GM19023 (cell line): ENCODE measurements around the gene GAREM1.
"Not testable (repeated sequence)": the region's sequence is repeated elsewhere in the genome, so short reads cannot be mapped to it uniquely, and the experiment has no call there.

ENCODE experiments used
- ATAC-seq: cut with Tn5 transposase; IDR thresholded peaks from one replicate; pipeline ENCODE4 v1.9.1; 2021; ENCODE audit warnings: mild to moderate bottlenecking, moderate library complexity; ENCODE audit not compliant: unreplicated experiment

Gene GAREM1

GRCh38 chr18:32372047-32372380, 98.7 kb downstream of the GAREM1 start:
- no peak for ATAC-seq

- no peak for ATAC-seq
These were observed 99.3 kb downstream of the GAREM1 start for GRCh38 chr18:32371384-32371783.

- no peak for ATAC-seq
These were observed 101.7 kb downstream of the GAREM1 start for GRCh38 chr18:32368991-32369390.

- no peak for ATAC-seq
These were observed 102.5 kb downstream of the GAREM1 start for GRCh38 chr18:32368170-32368569.

GRCh38 chr18:32366586-32367538, 103.8 kb downstream of the GAREM1 start:
- no peak for ATAC-seq

- no peak for ATAC-seq
These were observed 108.2 kb downstream of the GAREM1 start for GRCh38 chr18:32362484-32362883.

GRCh38 chr18:32360682-32361345, 109.9 kb downstream of the GAREM1 start:
- no peak for ATAC-seq

GRCh38 chr18:32358529-32358928, 112.2 kb downstream of the GAREM1 start:
- no peak for ATAC-seq

- ATAC-seq, result no peak
These were observed 112.6 kb downstream of the GAREM1 start for GRCh38 chr18:32358075-32358474.

GRCh38 chr18:32355896-32356295, 114.8 kb downstream of the GAREM1 start:
- no peak for ATAC-seq

- no peak for ATAC-seq
These were observed 116.2 kb downstream of the GAREM1 start for GRCh38 chr18:32354518-32354917.

- ATAC-seq, result no peak
These were observed 117.4 kb downstream of the GAREM1 start for GRCh38 chr18:32353257-32353656.

GRCh38 chr18:32351032-32351431, 119.7 kb downstream of the GAREM1 start:
- ATAC-seq, result no peak

- no peak for ATAC-seq
These were observed 120.8 kb downstream of the GAREM1 start for GRCh38 chr18:32349728-32350395.

GRCh38 chr18:32346671-32347070, 124.0 kb downstream of the GAREM1 start:
- ATAC-seq, result no peak

- no peak for ATAC-seq
These were observed 127.0 kb downstream of the GAREM1 start for GRCh38 chr18:32343634-32344033.

- not testable (repeated sequence) for ATAC-seq
These were observed 129.6 kb downstream of the GAREM1 start for GRCh38 chr18:32341112-32341511.

GRCh38 chr18:32339045-32339444, 131.6 kb downstream of the GAREM1 start:
- no peak for ATAC-seq

GRCh38 chr18:32337821-32338220, 132.9 kb downstream of the GAREM1 start:
- no peak for ATAC-seq

GRCh38 chr18:32337347-32337746, 133.3 kb downstream of the GAREM1 start:
- no peak for ATAC-seq

- ATAC-seq, result no peak
These were observed 135.5 kb downstream of the GAREM1 start for GRCh38 chr18:32335228-32335627.

- ATAC-seq, result no peak
These were observed 136.9 kb downstream of the GAREM1 start for GRCh38 chr18:32333781-32334180.
